Measurements from ENCODE around the gene MAPKBP1.
"Not testable (repeated sequence)": the region's sequence is repeated elsewhere in the genome, so short reads cannot be mapped to it uniquely, and the experiment has no call there.

The MAPKBP1 gene, protein sequence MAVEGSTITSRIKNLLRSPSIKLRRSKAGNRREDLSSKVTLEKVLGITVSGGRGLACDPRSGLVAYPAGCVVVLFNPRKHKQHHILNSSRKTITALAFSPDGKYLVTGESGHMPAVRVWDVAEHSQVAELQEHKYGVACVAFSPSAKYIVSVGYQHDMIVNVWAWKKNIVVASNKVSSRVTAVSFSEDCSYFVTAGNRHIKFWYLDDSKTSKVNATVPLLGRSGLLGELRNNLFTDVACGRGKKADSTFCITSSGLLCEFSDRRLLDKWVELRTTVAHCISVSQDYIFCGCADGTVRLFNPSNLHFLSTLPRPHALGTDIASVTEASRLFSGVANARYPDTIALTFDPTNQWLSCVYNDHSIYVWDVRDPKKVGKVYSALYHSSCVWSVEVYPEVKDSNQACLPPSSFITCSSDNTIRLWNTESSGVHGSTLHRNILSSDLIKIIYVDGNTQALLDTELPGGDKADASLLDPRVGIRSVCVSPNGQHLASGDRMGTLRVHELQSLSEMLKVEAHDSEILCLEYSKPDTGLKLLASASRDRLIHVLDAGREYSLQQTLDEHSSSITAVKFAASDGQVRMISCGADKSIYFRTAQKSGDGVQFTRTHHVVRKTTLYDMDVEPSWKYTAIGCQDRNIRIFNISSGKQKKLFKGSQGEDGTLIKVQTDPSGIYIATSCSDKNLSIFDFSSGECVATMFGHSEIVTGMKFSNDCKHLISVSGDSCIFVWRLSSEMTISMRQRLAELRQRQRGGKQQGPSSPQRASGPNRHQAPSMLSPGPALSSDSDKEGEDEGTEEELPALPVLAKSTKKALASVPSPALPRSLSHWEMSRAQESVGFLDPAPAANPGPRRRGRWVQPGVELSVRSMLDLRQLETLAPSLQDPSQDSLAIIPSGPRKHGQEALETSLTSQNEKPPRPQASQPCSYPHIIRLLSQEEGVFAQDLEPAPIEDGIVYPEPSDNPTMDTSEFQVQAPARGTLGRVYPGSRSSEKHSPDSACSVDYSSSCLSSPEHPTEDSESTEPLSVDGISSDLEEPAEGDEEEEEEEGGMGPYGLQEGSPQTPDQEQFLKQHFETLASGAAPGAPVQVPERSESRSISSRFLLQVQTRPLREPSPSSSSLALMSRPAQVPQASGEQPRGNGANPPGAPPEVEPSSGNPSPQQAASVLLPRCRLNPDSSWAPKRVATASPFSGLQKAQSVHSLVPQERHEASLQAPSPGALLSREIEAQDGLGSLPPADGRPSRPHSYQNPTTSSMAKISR (N-terminal part only)

DNA sequence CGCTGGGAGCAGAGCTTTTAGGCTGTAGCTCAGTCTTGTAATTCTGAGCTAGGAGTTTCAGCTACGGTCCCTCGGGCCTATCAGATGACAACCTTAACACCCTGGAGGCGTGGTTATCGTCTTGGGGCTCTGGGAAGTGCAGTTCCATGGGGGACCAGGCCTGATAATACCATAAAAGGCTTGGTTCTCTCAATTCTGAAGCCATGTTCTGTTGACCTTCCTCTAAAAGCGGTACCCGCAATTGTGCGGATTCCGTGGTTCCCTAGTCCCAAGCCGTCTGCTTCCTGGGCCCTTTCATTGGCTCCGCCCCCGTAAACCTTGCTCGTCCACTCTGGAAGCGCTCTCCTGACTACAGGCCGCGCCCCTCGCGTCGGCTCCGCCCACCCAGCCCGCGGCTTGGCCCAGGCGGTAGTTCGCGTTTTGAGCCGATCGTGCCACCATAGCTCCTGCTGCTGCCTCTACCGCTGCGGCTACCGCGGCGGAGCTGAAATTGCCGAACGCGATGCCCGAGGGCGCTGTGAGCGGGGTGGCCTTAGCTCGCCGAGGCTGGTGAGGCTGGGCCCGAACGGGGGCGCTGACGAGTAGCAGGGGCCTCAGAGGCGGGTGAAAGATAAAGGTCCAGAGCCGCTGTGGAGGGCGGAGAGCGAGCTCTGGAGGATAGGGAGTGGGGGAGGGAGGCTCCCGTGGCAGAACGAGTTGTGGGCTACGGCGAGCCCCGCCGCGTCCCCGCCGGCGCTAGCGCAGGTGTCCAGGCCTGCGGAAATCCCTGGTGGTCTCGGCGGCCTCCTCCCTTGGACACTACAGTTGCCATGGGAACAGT, at the start of gene MAPKBP1:
Gene MAPKBP1, plus strand, starts transcription at position 423 of the 820 bp plus-strand sequence. CDS start 792 bp downstream, outside the sequence.
- FAIRE-seq: peak; percentile 84

DNA sequence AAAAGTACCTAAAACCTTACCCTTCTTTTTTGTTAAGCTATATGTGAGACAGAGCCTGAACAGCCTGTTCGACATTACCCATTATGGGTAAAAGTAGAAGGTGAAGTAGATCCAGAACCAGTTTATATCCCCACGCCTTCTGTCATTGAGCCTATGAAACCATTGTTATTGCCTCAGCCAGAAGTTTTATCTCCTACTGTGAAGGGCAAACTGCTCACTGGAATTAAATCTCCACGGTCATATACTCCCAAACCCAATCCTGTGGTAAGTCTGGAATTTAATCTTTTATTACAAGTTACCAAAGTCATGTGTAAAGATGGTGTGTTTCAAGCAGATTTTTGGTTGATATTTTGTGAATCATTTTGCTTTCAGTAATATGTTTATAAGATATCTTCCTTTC, 47.1 kb upstream of the MAPKBP1 start:
- no peak for FAIRE-seq

DNA sequence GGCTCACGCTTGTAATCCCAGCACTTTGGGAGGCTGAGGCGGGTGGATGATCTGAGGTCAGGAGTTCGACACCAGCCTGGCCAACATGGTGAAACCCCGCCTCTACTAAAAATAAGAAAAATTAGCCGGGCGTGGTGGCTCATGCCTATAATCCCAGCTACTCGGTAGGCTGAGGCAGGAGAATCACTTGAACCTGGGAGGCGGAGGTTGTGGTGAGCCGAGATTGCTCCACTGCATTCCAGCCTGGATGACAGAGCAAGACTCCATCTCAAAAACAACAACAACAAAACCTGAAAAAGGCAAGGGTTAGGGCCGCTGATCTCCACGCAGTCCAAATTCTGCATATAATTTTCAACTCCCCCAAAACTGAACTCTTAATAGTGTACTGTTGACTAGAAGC, 46.2 kb upstream of the MAPKBP1 start:
- not testable (repeated sequence) for FAIRE-seq

DNA sequence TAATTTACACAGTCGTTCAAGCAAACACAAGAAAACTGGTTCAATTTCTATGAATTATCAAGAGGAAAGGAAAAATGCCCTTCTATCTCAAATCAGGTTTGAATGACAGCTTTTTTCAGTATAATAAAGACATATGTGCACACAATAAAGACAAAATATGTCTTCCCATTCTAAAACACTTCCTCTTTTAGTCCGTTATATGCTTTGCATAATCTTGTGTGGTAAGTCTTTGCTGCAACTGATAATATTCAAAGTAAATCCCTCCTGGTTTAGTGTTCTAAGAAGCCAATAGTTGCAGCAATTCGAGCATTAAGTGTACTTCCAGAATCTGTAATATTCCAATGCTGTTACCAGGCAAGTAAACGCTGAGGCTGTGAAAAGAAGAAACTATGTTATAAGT, 43.7 kb upstream of the MAPKBP1 start:
- FAIRE-seq: no peak

DNA sequence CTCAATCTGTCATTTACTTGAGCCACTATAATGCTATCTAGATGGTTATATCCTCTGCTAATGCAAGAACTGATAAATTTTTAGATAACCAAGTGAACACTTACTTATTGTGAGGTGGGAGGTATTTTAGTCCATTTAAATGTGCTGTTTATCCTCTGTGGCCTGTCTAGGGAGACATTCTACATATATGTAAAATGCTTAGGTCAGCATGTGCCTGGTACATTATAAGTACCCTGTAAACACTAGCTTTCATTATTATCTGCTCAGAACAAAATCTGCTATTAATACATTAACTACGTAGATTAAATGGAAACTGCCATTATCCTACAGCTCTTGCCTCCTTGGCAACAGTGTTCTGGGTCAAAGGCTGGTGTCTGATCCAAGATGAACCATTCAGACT, 41.8 kb upstream of the MAPKBP1 start:
- no peak for FAIRE-seq

DNA sequence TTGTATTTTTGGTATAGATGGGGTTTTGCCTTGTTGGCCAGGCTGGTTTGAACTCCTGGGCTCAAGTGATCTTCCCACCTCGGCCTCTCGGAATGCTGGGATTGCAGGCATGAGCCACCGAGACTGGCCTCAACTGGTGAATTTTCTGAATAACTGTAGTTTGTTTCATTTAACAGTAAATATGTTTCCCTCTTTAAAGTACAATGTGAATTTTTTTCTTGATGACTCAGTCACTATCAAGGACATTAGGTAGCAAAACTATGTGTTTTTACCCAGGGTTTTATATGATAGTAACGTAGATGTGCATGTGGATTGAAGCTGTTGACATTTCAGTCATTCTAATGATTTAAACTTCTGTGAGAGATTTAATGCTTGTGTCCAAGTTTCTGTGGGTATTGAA, 40.2 kb upstream of the MAPKBP1 start:
- no peak for FAIRE-seq

DNA sequence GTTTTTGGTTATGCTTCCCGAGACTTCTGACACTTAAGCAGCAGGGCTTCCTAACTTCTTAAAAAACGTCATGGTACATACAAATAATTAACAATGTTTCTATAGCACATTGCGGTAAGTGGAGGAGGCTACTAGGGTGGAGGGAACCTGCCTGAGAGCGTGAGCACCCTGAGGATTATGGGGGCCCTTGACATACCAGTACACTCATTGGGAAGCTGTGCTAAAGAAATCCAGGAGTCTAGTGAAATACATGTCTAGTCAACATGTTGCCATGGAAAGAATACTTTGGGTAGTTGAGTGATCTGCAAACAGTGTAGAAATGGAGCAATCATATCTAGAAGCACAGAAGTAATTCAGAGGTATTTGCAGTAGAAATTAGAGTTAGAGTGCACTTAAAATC, 39.2 kb upstream of the MAPKBP1 start:
- no peak for FAIRE-seq

DNA sequence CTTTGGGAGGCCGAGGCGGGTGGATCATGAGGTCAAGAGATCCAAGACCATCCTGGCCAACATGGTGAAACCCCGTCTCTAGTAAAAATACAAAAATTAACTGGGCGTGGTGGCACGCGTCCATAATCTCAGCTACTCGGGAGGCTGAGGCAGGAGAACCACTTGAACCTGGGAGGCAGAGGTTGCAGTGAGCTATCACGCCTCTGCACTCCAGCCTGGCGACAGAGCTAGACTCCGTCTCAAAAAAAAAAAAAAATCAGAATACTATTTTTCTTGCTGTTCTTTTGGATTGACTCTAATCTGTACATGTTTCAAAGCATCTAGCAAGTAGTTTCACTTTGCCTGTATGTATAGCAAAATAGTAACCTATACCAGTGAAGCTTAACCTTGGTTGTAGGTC, 38.8 kb upstream of the MAPKBP1 start:
- not testable (repeated sequence) for FAIRE-seq

DNA sequence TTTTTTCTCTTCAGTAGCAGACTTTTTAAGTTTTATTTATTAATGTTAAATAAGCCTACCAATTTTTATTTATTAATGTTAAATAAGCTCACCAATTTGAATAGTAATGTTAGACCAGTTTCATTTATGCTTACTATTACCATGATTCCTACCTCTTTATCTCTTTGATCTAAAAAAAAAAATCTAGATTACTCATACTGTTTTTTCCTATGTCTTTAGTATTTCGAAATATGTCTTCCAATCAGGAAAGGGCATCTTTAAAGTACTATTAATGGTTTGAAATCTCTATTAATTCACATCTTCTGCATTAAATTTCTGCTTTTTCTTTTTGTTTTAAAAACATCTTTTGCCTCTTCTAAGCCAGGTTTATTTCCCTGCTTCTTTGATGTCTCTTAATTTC, 27.5 kb upstream of the MAPKBP1 start:
- no peak for FAIRE-seq

DNA sequence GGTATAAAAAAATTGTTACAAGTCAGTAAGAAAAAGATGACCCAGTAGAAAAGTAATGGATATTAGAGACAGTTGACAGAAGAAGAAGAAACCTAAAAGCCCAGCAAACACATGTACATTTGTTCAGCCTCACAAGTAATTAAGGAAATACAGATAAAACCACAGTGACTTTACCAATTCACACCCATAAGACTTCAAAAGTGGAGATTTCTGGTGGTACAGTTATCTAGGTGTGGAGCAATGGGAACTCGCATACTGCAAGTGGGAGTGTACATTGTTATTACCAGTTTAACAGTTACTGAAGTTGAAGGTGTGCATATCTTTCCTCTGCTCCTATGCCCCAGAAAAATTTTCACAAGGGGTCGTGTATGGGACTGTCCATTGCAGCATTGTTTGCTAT, 18.1 kb upstream of the MAPKBP1 start:
- FAIRE-seq: no peak

DNA sequence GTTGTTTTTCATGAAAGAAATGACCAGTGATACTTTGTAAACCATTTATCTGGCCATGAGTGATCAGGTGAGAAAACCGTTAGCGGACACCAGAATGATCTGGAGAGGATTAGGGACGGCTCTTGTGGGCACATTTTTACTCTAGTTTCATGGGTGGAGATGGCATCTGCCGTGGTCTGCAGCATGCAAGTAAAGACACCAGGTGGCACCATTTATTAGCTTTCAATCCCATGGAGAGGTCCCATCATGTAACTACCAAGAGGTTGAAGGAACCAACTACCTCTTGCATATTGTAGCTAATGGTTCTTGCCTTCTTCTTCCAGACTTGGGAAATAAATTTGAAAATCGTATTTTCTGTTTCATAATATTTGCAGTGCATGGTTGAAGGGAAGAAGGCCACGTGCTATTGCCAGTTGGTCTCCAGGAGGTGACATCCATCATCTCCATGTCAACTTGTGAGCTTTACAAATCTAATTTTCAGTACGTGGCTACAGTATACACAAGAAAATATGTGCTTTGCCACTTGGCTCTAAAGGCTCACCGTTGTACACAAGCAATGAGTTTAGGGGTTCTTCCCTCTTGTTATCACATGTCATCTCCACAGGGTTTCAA, 1.5 kb upstream of the MAPKBP1 start:
- FAIRE-seq: no peak

DNA sequence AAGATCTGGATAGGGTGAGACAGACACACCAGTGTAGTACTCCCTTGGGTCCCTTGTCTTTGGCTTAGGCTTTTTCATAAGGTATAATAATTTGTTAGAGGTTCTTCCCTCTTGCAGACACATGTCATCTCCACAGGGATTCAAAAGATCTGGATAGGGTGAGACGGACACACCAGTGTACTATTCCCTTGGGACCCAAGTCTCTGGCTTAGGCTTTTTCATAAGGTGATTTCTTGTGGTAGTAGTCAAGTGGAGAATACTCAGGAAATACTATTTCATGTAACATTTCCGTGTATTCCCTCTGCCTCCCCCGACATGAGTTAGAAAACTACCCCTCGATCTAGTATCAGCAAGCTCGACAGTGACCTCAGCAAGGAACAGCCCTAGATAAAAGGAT, 954 bp upstream of the MAPKBP1 start:
- no peak for FAIRE-seq

DNA sequence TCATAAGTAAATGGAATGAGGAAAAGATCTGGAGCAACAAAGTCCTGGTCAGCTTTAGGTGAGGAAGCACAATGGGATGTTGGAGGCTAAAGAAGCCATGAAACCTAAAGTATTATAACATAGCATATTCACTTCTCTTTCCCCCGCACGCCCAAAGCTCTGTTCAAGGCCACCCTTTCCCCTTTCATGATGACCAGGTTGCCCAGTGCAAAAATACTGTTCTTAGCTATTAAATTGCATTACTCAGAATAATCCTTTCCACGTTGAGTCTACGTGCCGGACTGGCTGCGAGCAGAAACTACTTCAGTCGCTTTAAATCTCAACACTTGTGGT, 589 bp upstream of the MAPKBP1 start:
- FAIRE-seq: no peak

DNA sequence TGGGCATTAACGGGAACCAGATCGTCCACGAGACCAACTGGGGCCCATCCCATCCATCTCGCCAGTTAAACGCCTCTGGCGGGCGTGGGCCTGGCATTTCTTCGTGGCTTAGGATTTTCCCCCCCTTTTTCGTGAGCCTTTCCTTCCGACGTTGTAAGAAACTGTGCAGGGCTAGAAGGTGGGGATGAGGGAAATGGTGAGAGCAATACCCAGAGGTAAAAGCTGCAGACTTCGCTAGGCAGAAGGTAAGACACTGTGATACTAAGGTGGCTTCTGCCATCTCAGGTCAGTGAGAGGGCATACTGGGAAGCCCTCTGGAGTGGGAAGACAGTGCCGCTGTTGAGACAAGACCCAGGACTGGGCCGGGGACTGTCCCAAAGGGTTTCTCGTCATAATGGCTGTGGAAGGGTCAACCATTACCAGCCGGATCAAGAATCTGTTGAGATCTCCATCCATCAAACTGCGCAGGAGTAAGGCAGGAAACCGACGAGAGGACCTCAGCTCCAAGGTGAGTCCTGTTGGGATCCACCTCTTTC, 666 bp downstream of the MAPKBP1 start:
- FAIRE-seq: no peak

DNA sequence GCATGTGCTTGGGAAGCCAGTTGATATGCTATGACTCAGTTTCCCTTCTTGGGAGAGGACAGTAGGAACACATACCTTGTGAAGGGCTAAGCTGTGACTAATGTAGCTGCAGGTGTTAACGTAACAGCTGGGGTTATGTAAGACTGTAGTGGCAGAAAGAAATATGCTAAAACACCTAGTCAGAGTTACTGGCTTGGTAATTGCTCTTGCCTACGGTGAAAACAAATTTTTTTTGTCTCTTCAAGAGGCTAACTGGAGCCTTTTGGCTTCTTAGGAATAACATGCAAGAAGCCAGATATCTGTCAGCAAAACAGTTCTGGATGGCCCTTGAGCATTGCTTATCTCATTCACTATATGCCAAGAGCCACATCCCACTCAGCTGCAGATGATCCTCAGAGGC, 1.4 kb downstream of the MAPKBP1 start:
- FAIRE-seq: no peak

DNA sequence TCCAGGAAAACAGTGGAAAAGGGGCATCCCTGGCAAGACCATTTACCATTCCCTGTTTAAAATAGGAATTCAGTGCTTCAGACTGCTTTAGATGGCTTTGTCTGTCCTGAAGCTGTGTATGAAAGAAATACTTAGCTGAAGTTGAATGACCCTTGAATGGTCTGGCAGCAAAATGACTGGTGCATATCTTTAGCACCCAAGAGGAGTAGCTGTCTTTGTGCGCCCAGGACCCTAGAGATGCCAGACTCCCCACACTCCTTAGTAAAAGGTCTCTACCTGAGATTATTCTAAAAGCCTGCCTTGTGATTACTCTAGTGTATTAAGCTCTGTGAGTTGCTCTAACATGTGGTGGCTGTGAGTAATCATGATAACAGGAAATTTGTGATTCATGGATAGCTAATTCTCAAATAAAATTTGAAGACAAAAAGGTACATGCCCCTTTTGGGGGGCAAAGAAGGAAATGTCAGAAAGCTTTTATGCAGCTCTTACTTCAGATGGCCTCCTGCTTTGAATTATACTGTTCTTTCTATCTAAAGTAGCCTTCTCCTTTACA, 3.2 kb downstream of the MAPKBP1 start:
- FAIRE-seq: no peak

DNA sequence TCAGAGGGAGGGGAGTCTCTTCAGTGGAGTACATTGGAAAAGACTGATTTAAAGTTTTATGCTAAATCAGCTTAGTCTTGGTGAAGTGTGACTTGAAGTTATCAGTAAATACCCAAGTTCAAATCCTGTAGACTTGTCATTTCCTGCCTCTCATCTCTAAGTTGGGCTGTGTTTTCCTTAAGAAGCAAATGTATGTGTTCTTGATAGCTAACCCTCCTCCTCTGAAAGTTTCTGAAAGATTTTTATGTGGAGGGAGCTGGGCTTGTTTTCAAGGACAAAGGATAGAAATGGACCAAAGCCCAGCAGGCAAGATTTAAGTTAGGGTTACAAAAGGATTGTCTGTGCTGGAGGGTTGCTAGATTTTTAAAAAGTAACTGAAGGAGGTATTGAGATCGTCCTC, 4.2 kb downstream of the MAPKBP1 start:
- no peak for FAIRE-seq

DNA sequence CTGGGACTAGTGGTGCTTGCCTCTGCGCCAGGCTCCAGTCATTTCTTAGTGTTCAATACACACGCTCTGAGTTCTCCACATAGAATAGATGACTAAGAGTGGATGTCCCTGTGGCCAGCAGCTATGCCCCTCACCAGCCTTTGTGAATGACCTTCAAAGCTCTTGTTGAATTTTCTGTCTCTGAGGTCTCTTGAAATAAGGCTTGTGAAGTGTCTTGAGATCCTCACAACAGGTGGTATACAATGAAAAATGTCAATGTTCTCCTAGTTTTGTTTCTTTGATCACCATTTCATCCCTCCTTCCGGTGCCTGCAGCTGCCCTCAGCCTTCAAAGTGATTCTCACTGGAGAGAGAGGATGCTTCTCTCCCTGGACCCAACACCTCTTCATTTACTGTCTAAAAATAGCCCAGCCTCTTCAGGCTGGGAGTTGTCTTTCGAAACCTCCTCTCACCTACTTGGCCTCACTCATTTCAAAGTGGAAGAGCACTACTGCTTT, 5.4 kb downstream of the MAPKBP1 start:
- FAIRE-seq: no peak

DNA sequence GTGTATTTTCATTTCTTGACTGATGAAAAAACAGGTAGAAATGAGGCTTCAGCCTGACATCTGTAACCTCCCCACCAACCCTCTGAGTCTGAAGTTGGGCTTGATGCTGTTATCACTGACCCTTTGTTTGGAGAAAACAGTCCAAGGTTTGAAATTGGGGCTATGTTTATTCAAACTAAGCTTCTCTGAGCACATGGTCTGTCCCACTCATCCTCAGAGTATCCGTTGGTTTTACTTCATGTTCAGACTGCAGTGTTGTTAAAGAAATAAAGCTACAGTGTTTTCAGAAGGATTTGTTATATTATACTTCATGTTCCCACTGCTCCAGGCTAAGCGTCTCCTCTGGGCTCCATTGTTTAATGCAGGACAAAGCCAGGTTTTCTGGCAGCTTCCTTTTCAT, 6.0 kb downstream of the MAPKBP1 start:
- no peak for FAIRE-seq

DNA sequence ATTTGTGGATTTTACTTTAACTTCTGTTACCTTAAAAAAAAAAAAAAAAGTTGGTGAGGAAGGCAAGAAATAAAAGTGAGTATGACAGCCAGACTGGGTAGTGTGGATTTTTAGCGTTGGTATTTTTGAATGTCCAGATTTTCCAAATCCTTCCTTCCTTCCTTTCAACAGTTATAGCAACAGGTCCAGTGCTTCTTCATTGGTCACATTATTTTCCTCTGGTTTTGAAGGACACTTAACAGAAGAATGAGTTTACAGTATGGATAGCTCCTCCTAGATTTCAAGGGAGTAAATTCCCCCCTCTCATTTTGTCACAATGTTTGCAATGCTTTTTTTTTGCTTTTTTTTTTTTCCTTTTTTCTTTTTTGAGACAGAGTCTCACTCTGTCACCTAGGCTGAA, 6.4 kb downstream of the MAPKBP1 start:
- no peak for FAIRE-seq

All from endometrium (tissue), 2 donors.